GM18909 (cell line): Measurements from ENCODE around the gene PLEKHO2.
"Not testable (repeated sequence)": the region's sequence is repeated elsewhere in the genome, so short reads cannot be mapped to it uniquely, and the experiment has no call there.

Source experiments
- ATAC-seq: cut with Tn5 transposase; IDR thresholded peaks from one replicate; pipeline ENCODE4 v1.9.1; 2021; ENCODE audit warnings: mild to moderate bottlenecking; ENCODE audit not compliant: unreplicated experiment, poor library complexity

PLEKHO2 gene, protein sequence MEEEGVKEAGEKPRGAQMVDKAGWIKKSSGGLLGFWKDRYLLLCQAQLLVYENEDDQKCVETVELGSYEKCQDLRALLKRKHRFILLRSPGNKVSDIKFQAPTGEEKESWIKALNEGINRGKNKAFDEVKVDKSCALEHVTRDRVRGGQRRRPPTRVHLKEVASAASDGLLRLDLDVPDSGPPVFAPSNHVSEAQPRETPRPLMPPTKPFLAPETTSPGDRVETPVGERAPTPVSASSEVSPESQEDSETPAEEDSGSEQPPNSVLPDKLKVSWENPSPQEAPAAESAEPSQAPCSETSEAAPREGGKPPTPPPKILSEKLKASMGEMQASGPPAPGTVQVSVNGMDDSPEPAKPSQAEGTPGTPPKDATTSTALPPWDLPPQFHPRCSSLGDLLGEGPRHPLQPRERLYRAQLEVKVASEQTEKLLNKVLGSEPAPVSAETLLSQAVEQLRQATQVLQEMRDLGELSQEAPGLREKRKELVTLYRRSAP

DNA sequence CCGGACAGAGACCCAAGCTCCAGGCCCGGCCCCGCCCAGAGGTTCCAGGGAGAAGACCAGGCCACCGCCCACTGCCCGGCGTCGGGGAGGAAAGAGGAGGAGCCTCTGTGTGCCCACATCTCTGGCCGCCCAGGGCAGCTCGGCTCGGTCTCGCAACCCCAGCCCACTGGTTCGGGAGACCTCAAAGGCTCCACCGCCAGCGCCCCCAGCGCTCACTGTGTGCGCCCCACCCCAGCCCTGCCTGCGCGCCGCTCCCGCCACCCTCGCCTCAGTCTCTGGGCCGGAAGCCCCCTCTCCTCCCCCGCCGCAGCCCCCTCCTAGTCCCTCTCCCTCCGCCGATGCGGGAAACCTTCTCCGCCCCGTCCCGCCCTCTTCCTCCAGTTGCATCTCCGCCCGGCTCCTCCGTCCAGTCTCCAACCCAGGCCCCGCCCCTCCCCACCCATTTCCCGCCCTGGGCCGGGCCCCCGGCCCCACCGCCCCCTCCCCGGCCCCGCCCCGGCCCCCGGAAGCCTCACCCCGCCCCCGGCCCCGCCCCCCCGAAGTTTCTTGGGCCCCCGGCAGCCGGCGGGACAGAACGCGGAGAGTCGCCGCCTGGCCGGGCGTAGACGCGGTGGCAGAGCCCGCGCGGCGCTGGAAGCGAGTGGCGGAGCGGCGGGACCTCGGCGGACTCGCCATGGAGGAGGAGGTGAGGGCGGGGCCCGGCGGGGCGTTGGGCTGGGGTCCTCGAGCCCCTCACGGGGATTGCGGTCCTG lies at the start of gene PLEKHO2:
Gene PLEKHO2 (plus strand): TSS at position 572 of the 752 bp plus-strand sequence. CDS start 102 bp downstream, at position 674.
- ATAC-seq: peak; percentile 62

- ATAC-seq: no peak
These were observed 49.4 kb upstream of the PLEKHO2 start for GRCh38 chr15:64792282-64792681.

DNA sequence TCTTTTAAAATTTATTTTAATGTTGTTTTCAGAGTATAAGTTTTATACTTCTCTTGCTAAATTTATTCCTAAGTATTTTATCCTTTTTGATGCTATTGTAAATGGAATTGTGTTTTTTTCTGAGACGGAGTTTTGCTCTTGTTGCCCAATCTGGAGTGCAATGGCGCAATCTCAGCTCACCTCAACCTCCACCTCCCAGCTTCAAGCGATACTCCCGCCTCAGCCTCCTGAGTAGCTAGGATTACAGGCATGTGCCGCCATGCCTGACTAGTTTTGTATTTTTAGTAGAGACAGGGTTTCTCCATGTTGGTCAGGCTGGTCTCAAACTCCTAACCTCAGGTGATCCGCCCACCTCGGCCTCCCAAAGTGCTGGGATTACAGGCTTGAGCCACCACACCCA lies 46.4 kb upstream of the PLEKHO2 start:
- ATAC-seq: not testable (repeated sequence)

- not testable (repeated sequence) for ATAC-seq
These were observed 45.8 kb upstream of the PLEKHO2 start for GRCh38 chr15:64795921-64796320.

- ATAC-seq: not testable (repeated sequence)
These were observed 42.8 kb upstream of the PLEKHO2 start for GRCh38 chr15:64798905-64799304.

DNA sequence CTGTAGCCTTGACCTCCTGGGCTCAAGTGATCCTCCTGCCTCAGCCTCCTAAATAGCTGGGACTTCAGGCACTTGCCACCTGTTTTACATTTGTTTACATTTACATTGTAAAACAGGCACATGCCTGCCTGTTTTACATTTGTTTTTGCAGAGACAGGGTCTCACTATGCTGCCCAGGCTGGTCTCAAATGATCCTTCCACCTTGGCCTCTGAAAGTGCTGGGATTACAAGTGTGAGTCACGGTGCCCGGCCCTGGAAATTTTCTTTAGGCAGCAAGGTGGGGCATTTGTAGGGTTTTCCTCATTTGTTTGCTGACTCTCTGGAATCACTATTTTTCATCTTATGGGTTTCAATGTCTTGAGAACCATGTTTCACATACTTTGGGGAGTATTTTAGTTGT lies 41.2 kb upstream of the PLEKHO2 start:
- ATAC-seq: no peak

DNA sequence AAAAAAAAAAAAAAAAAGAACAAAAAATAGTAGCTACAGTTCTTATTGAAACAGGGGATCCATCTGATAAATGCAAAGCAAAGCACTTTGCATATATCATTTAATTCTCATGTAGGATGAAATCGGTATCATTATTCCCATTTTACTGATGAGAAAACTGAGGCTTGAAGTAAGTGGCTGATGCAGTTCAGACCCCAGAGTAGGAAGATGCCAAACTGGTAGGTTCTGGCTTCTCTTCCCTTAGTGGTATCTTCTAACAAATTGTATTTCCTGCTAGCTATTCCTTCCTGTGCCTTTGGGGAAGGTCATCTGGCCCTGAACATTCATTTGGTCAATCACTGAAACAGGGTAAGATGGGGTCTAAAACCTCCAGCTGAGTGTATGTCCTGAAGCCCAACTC lies 38.2 kb upstream of the PLEKHO2 start:
- no peak for ATAC-seq

GRCh38 chr15:64804619-64805018 lies 37.1 kb upstream of the PLEKHO2 start:
- ATAC-seq: no peak

- ATAC-seq: no peak
These were observed 35.2 kb upstream of the PLEKHO2 start for GRCh38 chr15:64806509-64806908.

DNA sequence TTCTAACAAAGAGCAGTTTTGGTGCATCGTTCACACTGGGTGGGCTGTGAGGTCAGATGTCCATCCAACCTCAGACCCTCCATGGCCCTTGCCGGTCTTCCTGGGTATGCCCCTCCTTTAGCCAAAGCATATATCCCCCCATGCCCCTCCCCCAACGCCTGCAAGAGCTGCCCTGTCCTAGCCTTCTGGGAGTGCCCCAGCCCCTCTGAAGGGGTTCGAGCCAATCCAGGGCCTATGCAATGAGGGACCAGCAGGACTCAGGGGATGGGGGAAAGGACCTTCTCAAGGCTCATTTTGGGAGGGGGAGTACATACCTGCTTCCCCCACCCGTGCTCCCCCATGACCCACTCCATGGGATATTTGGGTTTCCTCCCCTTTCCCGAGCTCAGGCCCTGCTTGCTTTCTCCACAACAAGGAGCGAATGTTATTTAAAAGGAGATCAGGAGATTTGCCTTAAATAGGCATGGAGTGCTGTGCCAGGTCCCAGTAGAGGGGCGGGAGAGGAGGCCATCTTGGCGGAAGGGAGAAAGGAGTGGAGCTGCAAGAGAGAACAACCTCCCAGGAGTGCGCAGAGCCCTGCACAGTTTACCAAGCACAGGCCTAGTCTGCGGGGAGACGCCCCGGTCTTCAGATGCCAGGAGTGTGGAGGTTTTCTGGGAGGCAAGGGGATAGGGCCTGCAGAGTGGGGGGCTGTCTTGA lies 34.5 kb upstream of the PLEKHO2 start:
- ATAC-seq: no peak

- ATAC-seq: no peak
These were observed 33.9 kb upstream of the PLEKHO2 start for GRCh38 chr15:64807751-64808222.

- ATAC-seq: no peak
These were observed 32.8 kb upstream of the PLEKHO2 start for GRCh38 chr15:64808785-64809453.

GRCh38 chr15:64809649-64810496 lies 31.8 kb upstream of the PLEKHO2 start:
- ATAC-seq: peak; percentile 49

DNA sequence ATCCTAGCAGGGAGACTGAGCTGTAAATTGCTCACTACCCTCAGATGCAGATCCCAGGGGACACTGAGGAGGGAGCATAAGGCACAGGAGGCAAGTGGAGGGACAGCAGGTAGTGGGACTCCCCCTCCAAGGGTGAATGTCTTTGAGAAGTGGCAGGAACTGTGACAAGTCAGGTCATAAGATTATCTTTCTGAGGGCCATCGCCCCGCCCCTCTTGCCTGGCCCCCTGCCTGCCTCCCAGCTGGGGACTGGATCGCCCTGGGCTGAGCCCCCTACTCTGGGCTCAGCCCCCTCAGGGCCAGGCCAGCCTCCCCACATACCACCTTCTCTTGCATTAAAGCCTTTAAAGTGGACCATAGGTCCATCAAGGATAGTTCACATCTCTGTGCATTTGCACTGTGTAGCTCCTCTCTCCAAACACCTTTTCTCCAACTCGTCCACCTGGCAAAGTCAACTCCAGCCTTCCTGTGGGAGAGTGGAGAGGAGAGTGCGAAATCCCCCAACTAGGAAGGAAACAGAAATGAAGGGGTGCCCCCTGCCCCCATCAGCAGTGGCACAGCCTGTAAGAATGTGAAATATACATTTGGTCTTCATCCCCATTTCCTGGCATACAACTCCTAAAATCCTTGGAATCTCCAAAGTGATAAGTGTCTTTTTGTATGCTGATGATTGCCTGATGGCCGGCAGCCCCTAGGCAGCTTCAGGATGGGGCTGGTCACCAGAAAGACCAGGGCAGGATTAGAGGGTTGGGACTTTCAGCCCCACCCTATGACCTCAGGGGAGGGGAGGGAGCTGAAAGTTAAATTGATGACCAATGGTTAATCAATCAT lies 31.0 kb upstream of the PLEKHO2 start:
- ATAC-seq: no peak

DNA sequence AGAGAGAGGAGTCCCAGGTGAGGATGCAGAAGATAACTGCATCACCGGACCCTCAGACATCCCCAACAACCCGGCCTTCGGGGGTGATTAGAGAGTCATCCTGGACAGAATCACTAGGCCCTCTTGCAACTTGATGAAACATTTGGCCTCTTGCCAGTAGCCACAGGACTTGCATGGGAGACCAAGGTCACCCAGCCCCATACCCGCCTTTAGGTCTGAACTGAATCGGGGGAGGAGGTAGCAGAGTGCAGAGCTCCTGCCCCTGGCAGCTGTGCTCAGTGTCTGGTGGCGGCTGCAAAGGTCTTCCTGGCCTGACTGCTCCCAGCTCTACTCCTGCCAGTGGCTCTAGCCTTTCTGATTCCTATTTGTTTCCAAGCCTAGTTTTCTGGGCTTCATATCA lies 28.6 kb upstream of the PLEKHO2 start:
- ATAC-seq: no peak

- ATAC-seq: not testable (repeated sequence)
These were observed 27.4 kb upstream of the PLEKHO2 start for GRCh38 chr15:64814283-64814682.

DNA sequence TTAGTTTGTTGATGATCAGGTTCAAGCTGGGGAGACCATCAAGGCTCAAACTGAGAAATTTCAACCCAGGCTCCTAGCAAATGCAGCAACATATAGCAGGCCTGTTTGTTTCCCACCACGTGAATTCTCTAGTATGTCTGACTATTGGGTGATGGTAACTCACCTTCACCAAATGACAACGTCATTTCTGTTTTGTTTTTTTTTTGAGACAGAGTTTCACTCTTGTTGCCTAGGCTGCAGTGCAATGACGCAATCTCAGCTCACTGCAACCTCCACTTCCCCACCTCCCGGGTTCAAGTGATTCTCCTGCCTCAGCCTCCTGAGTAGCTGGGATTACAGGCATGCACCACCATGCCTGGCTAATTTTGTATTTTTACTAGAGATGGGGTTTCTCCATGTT lies 26.8 kb upstream of the PLEKHO2 start:
- ATAC-seq: not testable (repeated sequence)

GRCh38 chr15:64816452-64816851 lies 25.3 kb upstream of the PLEKHO2 start:
- no peak for ATAC-seq
